H1 (cell line): ENCODE results near the gene JMJD8. TPM values are rescaled to one million over a fixed set of nuclear protein-coding genes. Genes with fewer than 3 reads are reported as not detected.

Source experiments
- CBX5 ChIP-seq: fragments of 300-800, 300-1000 bp; sonication (generic); IDR thresholded peaks from 2 replicates; pipeline ENCODE4 v1.7.1; 2016; ENCODE audit warnings: antibody characterized with exemption, low read length, low read depth
- polyA plus RNA-seq, 7 experiments: library from polyadenylated mRNA; depleted of rRNA in 3 of 7; stranded (reverse) in 5 of 7; unstranded in 2 of 7; fragments of >200 nt in 5 of 7; fragments of 200-250 nt in 2 of 7; gene quantifications; 1 replicate in 5 of 7; 2 replicates in 1 of 7; 4 replicates in 1 of 7; pipeline versions ENCODE4 v1.2.1 to v1.2.3, GENCODE V29; 2011 to 2013; ENCODE audit warnings: missing spikeins in 2 of 7, mixed read lengths in 2 of 7
- total RNA-seq: library from RNA; stranded (reverse); fragmentation: NEBNext Ultra II Directional; extraction: Animal tissue kit (Norgen Biotek cat#: 25700); gene quantifications from 2 replicates; pipeline ENCODE4 v1.2.1, GENCODE V29; 2021

The JMJD8 gene
- total and polyA plus RNA-seq, 2 of the 8 experiments (the other 6 are each of a cell fraction or from before 2014, with no cell fraction given), result 46.4 to 87.4 TPM

DNA sequence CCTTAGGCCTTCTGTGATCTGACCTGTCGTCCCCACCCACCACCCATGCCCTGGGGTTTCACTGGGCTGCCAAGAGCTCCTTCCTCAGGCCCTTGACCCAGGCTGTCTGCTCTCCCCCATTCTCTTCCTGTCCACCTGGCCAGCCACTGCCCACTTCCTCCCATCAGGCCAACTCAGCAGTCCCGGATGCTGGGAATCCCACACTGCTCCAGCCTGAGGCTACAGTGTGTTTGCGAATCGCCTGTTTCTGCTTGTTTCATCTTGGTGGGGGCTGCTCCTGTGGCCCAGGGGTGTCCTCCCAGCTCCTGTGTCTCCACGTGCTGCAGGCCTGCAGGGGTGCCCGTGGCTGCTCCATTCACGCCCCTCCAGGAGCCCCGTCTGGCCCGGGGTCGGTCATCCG lies 29.9 kb upstream of the JMJD8 start (continued):
- TF ChIP-seq CBX5, result no peak
